ENCODE data around the gene OR5AL1.
"Not testable (repeated sequence)": the region's sequence is repeated elsewhere in the genome, so short reads cannot be mapped to it uniquely, and the experiment has no call there.

DNA sequence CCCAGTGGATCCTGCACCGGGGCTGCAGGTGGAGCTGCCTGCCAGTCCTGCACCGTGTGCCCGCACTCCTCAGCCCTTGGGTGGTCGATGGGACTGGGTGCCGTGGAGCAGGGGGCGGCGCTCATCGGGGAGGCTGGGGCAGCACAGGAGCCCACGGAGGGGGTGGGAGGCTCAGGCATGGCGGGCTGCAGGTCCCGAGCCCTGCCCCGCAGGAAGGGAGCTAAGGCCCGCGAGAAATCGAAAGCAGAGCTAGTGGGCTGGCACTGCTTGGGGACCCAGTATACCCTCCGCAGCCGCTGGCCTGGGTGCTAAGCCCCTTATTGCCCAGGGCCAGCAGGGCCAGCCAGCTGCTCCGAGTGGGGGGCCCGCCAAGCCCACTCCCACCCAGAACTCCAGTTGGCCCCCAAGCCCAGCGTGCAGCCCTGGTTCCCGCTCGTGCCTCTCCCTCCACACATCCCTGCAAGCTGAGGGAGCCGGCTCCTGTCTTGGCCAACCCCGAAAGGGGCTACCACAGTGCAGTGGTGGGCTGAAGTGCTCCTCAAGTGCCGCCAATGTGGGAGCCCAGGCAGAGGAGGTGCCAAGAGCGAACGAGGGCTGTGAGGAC, 10.5 kb upstream of the OR5AL1 start:
- TF ChIP-seq, protein P1, sequence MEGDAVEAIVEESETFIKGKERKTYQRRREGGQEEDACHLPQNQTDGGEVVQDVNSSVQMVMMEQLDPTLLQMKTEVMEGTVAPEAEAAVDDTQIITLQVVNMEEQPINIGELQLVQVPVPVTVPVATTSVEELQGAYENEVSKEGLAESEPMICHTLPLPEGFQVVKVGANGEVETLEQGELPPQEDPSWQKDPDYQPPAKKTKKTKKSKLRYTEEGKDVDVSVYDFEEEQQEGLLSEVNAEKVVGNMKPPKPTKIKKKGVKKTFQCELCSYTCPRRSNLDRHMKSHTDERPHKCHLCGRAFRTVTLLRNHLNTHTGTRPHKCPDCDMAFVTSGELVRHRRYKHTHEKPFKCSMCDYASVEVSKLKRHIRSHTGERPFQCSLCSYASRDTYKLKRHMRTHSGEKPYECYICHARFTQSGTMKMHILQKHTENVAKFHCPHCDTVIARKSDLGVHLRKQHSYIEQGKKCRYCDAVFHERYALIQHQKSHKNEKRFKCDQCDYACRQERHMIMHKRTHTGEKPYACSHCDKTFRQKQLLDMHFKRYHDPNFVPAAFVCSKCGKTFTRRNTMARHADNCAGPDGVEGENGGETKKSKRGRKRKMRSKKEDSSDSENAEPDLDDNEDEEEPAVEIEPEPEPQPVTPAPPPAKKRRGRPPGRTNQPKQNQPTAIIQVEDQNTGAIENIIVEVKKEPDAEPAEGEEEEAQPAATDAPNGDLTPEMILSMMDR (IDR thresholded peaks at IDR 0.05; ENCODE audit: low read depth, low read length, missing input control), result not testable (repeated sequence)
- TF ChIP-seq YY1 (IDR thresholded peaks at IDR 0.05); GABPA (IDR thresholded peaks at IDR 0.05 in 1 of 2, conservative IDR thresholded peaks at IDR 0.05 in 1 of 2); TAF1 (conservative IDR thresholded peaks at IDR 0.05); JUND (IDR thresholded peaks at IDR 0.05); HNF4G (IDR thresholded peaks at IDR 0.05); RXRA (IDR thresholded peaks at IDR 0.05): not testable (repeated sequence)
- TF ChIP-seq, protein P2, sequence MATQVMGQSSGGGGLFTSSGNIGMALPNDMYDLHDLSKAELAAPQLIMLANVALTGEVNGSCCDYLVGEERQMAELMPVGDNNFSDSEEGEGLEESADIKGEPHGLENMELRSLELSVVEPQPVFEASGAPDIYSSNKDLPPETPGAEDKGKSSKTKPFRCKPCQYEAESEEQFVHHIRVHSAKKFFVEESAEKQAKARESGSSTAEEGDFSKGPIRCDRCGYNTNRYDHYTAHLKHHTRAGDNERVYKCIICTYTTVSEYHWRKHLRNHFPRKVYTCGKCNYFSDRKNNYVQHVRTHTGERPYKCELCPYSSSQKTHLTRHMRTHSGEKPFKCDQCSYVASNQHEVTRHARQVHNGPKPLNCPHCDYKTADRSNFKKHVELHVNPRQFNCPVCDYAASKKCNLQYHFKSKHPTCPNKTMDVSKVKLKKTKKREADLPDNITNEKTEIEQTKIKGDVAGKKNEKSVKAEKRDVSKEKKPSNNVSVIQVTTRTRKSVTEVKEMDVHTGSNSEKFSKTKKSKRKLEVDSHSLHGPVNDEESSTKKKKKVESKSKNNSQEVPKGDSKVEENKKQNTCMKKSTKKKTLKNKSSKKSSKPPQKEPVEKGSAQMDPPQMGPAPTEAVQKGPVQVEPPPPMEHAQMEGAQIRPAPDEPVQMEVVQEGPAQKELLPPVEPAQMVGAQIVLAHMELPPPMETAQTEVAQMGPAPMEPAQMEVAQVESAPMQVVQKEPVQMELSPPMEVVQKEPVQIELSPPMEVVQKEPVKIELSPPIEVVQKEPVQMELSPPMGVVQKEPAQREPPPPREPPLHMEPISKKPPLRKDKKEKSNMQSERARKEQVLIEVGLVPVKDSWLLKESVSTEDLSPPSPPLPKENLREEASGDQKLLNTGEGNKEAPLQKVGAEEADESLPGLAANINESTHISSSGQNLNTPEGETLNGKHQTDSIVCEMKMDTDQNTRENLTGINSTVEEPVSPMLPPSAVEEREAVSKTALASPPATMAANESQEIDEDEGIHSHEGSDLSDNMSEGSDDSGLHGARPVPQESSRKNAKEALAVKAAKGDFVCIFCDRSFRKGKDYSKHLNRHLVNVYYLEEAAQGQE (IDR thresholded peaks at IDR 0.05), result not testable (repeated sequence)
- TF ChIP-seq, protein P3, sequence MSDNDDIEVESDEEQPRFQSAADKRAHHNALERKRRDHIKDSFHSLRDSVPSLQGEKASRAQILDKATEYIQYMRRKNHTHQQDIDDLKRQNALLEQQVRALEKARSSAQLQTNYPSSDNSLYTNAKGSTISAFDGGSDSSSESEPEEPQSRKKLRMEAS (IDR thresholded peaks at IDR 0.05), result not testable (repeated sequence)
- TF ChIP-seq, protein P4, sequence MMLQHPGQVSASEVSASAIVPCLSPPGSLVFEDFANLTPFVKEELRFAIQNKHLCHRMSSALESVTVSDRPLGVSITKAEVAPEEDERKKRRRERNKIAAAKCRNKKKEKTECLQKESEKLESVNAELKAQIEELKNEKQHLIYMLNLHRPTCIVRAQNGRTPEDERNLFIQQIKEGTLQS (IDR thresholded peaks at IDR 0.05), result not testable (repeated sequence)

All from liver (tissue), 3 donors.